Measurements from ENCODE around the gene EHMT1.

DNA sequence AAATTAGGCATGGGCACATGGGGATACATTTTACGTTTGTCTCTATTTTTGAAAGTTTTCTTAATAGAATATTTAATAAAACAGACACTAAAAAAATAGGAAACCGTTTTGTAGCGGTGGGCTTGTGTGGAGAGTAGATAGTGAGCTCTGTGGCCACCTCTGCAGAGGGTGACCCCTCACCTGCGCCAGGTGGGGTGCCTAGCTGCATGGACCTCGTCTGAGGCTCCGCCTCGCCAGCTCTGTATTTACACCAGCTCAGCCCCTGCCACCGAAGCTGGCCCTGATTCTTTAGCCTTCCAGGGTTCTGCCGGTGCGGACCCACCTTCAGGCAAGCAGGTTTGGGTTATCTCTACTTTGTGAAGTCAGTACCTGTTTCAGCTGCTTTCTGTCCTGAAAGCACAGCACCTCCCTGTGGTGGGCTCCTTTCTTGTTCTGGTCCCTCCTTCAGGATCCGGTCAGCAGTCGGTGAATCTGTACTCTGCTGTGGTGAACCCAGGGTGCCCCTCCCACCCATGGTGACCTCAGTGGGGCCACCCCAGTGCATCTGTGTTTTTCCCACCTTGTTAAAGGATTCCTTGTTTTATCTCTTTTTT is 153.6 kb downstream of the EHMT1 start:
- TF ChIP-seq, protein P1, sequence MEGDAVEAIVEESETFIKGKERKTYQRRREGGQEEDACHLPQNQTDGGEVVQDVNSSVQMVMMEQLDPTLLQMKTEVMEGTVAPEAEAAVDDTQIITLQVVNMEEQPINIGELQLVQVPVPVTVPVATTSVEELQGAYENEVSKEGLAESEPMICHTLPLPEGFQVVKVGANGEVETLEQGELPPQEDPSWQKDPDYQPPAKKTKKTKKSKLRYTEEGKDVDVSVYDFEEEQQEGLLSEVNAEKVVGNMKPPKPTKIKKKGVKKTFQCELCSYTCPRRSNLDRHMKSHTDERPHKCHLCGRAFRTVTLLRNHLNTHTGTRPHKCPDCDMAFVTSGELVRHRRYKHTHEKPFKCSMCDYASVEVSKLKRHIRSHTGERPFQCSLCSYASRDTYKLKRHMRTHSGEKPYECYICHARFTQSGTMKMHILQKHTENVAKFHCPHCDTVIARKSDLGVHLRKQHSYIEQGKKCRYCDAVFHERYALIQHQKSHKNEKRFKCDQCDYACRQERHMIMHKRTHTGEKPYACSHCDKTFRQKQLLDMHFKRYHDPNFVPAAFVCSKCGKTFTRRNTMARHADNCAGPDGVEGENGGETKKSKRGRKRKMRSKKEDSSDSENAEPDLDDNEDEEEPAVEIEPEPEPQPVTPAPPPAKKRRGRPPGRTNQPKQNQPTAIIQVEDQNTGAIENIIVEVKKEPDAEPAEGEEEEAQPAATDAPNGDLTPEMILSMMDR (conservative IDR thresholded peaks at IDR 0.05; ENCODE audit: low read length): peak; percentile 61
- TF ChIP-seq EZH2phosphoT487 (IDR thresholded peaks at IDR 0.05; ENCODE audit: borderline replicate concordance, low read depth, low read length): no peak
